ENCODE data around the gene BCO2.
"Not testable (repeated sequence)": the region's sequence is repeated elsewhere in the genome, so short reads cannot be mapped to it uniquely, and the experiment has no call there.

BCO2 gene

GRCh38 chr11:112166562-112166961 lies 8.8 kb upstream of the BCO2 start:
- in situ Hi-C loops (cut with MboI; ENCODE audit: low sequenced_read_pairs) = no loop called here

DNA sequence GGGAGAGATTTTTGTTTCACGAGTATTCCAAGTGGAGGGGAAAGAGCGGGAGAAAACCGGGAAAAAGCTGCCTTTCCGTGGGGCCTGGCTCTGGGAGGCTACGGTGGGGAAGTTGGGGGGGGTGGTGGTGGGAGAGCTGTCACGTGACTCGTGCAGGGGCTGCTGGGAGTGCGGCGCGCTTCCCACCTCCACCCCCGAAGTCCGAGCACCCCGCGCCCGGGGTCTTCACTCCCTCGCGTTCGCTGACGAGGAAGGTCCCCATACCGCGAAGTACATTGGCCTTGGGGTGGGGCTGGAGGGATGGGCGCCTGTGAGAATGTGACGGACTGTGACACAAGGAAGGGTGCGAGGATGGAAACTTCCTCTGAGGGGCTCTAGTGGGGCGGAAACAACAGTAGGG lies 8.2 kb upstream of the BCO2 start, which contains the start of gene TEX12:
TSS of gene TEX12 (plus strand) at position 228 of the 400 bp plus-strand sequence. CDS start 1,897 bp downstream, outside the sequence.
- in situ Hi-C loops (cut with MboI; ENCODE audit: low sequenced_read_pairs) = no loop called here

- in situ Hi-C loops (cut with MboI; ENCODE audit: low sequenced_read_pairs) = no loop called here
Measured at GRCh38 chr11:112172362-112172994, 2.8 kb upstream of the BCO2 start.

DNA sequence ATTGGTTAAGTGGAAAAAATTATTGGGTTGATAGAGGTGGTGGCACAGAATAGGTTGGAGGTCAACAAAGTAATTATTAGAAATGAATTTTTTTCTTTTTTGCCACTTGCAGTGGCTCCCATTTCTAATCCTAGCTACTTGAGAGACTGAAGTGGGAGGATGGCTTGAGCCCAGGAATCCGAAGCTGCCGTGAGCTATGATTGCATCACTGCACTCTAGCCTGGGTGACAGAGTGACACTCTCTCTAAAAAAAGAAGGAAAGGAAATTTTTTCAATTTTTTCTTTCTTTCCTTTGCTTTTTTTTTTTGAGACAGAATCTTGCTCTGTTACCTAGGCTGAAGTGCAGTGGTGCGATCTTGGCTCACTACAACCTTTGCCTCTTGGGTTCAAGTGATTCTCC lies 2.2 kb upstream of the BCO2 start:
- in situ Hi-C loops (cut with MboI; ENCODE audit: low sequenced_read_pairs) = no loop called here

DNA sequence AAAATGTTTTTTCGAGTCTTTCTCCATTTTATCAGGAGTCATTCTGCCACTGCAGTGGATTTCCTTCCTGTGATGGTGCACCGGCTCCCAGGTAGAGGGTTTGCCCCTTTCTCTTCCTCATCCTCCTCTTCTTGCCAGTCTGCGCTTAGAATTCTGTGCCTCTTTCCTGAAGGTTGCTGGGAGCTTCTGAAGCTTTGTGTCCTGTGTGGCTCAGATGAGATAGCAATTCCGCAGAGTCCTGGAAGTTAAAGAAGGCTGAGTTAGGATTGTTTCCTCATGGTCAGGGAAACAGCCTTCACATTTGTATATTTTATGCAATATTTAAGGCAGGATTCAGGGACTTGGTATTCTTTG lies 264 bp downstream of the BCO2 start:
- in situ Hi-C loops (cut with MboI; ENCODE audit: low sequenced_read_pairs) = no loop called here

- in situ Hi-C loops (cut with MboI; ENCODE audit: low sequenced_read_pairs) = no loop called here
Measured at GRCh38 chr11:112176077-112176476, 765 bp downstream of the BCO2 start.

DNA sequence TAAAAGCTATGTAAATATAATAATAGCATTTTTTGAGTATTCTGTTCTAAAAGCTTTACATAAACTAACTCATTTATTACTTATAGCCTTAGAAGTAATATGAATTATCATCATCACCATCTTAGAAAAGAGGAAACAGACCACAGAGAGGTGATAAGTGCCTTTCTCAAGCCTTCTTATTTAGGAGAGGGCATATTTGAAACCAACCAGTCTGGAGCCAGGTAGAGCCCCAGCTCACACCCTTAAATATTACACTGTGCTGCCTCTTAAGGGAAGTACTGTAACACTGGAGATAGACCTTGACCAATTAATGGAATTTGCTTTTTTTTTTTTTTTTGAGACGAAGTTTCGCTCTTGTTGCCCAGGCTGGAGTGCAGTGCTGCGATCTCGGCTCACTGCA lies 2.3 kb downstream of the BCO2 start:
- in situ Hi-C loops (cut with MboI; ENCODE audit: low sequenced_read_pairs) = no loop called here

DNA sequence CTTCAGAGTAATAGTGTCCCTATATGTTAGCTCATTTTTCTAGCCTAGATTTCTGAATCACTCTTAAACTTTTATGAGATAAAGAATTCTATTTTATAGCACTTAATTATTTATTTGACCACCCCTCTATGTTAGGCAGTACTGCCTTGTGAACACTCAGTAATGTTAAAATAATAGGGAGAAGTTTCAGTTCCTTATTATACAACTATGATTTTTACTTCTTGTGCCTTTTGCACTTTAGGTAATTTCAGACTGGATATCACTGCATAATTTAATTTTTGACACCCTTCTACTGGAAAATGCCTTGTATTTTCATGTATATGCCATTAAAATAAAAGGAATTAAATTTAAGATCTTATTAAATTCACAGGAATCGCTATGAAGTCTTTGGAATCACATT lies 3.1 kb downstream of the BCO2 start:
- in situ Hi-C loops (cut with MboI; ENCODE audit: low sequenced_read_pairs) = no loop called here

GRCh38 chr11:112178936-112179335 lies 3.6 kb downstream of the BCO2 start:
- in situ Hi-C loops (cut with MboI; ENCODE audit: low sequenced_read_pairs) = no loop called here

GRCh38 chr11:112179601-112180000 lies 4.3 kb downstream of the BCO2 start:
- in situ Hi-C loops (cut with MboI; ENCODE audit: low sequenced_read_pairs) = no loop called here

DNA sequence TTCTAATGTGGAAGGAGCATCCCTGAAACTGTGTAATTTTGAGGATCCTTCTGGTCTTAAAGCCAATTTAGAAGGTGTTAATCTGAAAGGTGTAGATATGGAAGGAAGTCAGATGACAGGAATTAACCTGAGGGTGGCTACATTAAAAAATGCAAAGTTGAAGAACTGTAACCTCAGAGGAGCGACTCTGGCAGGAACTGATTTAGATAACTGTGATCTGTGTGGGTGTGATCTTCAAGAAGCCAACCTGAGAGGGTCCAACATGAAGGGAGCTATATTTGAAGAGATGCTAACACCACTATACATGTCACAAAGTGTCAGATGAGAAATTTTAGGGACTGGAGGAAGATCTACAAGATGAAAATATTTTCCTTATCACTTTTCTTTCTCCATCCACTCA lies 7.6 kb downstream of the BCO2 start:
- in situ Hi-C loops (cut with MboI; ENCODE audit: low sequenced_read_pairs) = no loop called here

- in situ Hi-C loops (cut with MboI; ENCODE audit: low sequenced_read_pairs) = no loop called here
Measured at GRCh38 chr11:112185883-112186282, 10.6 kb downstream of the BCO2 start.

DNA sequence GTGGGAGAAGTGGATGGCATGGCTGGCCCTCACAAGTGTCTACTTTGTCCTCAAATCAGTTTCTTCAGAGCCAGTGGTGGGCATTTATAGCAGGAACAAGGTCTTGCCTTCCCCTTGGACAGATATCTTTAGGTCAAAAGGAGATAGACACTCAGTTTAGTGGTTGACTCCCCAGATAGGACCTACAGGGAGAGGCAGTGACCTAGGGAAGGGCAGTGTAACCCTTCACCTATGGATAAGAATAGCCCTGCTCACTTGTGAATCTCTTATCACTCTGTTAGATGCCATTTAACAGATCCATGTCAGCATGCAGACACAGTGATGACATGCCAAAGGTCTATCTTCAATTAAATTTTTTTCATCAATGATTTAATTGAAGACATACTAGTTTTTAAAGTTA lies 11.0 kb downstream of the BCO2 start:
- in situ Hi-C loops (cut with MboI; ENCODE audit: low sequenced_read_pairs) = no loop called here

DNA sequence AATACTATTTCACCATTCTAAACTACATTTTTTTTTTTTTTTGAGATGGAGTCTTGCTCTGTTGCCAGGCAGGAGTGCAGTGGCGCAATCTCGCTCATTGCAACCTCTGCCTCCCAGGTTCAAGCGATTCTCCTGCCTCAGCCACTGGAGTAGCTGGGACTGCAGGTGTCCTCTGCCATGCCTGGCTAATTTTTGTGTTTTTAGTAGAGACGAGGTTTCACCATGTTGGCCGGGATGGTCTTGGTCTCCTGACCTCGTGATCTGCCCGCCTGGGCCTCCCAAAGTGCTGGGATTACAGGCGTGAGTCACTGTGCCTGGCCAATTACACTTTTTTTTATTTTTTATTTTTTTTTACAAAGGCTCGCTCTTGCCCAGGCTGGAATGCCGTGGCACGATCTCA lies 19.8 kb downstream of the BCO2 start:
- in situ Hi-C loops (cut with MboI; ENCODE audit: low sequenced_read_pairs) = not testable (repeated sequence)

GRCh38 chr11:112195951-112196351 lies 20.6 kb downstream of the BCO2 start:
- in situ Hi-C loops (cut with MboI; ENCODE audit: low sequenced_read_pairs) = no loop called here

DNA sequence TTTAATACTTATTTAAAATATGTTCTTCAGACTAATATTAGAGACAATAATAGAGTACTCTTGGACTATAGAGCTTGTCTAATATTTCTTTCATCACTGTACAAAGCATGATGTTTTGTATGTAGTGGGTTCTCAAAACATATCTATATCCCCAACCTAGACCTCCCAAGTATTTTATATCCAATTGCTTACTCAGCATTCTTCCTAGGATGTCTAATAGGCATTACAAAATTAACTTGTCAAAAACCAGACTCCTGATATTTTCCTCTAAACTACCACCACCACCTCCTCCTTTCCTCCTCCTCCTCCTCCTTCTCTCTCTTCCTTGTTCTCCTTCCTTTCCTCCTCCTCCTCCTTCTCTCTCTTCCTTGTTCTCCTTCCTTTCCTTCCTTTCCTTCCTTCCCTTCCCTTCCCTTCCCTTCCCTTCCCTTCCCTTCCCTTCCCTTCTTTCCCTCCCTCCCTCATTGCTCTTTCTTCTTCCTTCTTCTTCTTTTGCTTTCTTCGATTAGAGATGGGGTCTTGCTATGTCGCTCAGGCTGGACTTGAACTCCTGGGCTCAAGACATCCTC lies 21.3 kb downstream of the BCO2 start:
- in situ Hi-C loops (cut with MboI; ENCODE audit: low sequenced_read_pairs) = no loop called here

DNA sequence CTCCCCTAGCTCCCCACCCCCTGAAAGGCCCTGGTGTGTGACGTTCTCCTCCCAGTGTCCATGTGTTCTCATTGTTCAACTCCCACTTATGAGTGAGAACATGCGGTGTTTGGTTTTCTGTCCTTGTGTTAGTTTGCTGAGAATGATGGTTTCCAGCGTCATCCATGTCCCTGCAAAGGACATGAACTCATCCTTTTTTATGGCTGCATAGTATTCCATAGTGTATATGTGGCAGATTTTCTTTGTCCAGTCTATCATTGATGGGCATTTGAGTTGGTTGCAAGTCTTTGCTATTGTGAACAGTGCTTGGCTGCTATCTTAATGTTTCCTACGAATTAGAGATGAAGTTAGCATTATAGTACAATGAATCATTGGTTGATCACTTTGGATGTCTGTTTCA lies 23.8 kb downstream of the BCO2 start:
- in situ Hi-C loops (cut with MboI; ENCODE audit: low sequenced_read_pairs) = not testable (repeated sequence)

DNA sequence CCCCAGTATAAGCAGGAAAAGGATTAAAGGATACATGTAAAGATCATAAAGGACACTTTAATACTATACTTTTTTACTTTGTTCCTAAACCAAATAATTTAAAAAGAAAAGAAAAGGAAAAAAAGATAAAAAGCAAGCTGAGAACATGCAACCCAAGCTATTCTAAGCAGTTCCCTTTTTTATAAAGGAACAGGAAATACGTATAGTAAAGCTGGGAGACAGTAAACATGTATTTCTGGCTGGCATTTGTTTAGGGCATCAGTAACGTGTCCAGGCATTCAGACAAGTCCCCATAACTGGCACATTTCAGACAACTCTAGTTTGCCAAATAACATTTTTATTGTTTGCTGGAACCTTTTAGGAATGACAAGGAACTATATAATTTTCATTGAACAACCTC lies 24.9 kb downstream of the BCO2 start:
- in situ Hi-C loops (cut with MboI; ENCODE audit: low sequenced_read_pairs) = no loop called here

GRCh38 chr11:112206071-112206470 lies 30.8 kb downstream of the BCO2 start:
- in situ Hi-C loops (cut with MboI; ENCODE audit: low sequenced_read_pairs) = no loop called here

GRCh38 chr11:112210890-112211289 lies 35.6 kb downstream of the BCO2 start:
- in situ Hi-C loops (cut with MboI; ENCODE audit: low sequenced_read_pairs) = no loop called here

GRCh38 chr11:112211536-112211935 lies 36.2 kb downstream of the BCO2 start:
- in situ Hi-C loops (cut with MboI; ENCODE audit: low sequenced_read_pairs) = no loop called here

DNA sequence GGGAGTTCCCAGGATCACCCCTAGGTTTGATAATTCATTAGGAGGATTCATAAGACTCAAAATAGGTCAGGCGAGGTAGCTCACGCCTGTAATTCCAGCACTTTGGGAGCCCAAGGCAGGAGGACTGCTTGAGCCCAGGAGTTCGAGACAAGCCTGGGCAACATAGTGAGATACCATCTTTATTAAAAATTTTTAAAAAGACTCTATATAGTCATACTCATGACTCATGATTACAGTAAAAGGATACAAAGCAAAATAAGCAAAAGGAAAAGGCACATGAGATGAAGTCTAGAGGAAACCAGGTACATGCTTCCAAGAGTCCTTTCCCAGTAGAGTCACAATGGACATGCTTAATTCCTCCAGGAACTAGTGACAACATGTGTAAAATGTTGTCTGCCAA lies 37.0 kb downstream of the BCO2 start:
- in situ Hi-C loops (cut with MboI; ENCODE audit: low sequenced_read_pairs) = no loop called here

DNA sequence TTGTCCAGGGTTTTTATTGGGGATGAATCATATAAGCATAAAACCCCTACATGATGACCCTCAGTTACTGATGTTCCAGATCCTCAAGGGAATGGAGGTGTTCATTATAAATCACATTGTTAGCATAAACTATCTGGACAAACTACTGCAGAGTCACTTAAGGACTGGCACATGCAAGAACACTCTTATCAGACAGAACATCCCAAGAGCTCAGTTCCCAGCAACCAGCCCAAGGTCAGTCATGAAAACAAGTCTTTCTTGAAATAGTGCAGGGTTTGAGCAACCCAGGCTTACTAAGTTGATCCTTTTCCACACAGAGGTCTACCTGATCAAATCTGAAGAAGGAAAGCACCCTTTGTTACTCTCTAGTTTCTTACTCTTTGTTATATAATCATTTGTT lies 37.4 kb downstream of the BCO2 start:
- in situ Hi-C loops (cut with MboI; ENCODE audit: low sequenced_read_pairs) = no loop called here

Data from hTERT RPE-1 (cell line).